ENCODE measurements around the gene TSPAN33. TPM values are rescaled to one million over a fixed set of nuclear protein-coding genes. Genes with fewer than 3 reads are reported as not detected.
"Not testable (repeated sequence)": the region's sequence is repeated elsewhere in the genome, so short reads cannot be mapped to it uniquely, and the experiment has no call there.

Gene TSPAN33
- total RNA-seq, 1 donor from 2014 or later: under 0.01 TPM

- no peak for DNase-seq (ENCODE audit: low read depth in 2 of 2)
These were observed 61.7 kb downstream of the TSPAN33 start for GRCh38 chr7:129205987-129206785.

GRCh38 chr7:129208667-129209066, 64.2 kb downstream of the TSPAN33 start:
- DNase-seq (ENCODE audit: low read depth in 2 of 2): no peak

- no peak for DNase-seq (ENCODE audit: low read depth in 2 of 2)
These were observed 64.8 kb downstream of the TSPAN33 start for GRCh38 chr7:129209067-129209926.

GRCh38 chr7:129210256-129210988, 65.9 kb downstream of the TSPAN33 start:
- peak; percentile 64 to 77 for DNase-seq (ENCODE audit: low read depth in 2 of 2)

GRCh38 chr7:129210989-129211312, 66.4 kb downstream of the TSPAN33 start:
- DNase-seq (ENCODE audit: low read depth in 2 of 2): no peak

GRCh38 chr7:129212126-129212525, 67.6 kb downstream of the TSPAN33 start:
- no peak for DNase-seq (ENCODE audit: low read depth in 2 of 2)

- no peak for DNase-seq (ENCODE audit: low read depth in 2 of 2)
These were observed 68.1 kb downstream of the TSPAN33 start for GRCh38 chr7:129212596-129212995.

GRCh38 chr7:129213828-129214227, 69.3 kb downstream of the TSPAN33 start:
- peak in 1 of 2 donors; percentile 29 for DNase-seq (ENCODE audit: low read depth in 2 of 2)

GRCh38 chr7:129215691-129216090, 71.2 kb downstream of the TSPAN33 start:
- DNase-seq (ENCODE audit: low read depth in 2 of 2): not testable (repeated sequence)

GRCh38 chr7:129216101-129216715, 71.7 kb downstream of the TSPAN33 start:
- DNase-seq (ENCODE audit: low read depth in 2 of 2): not testable (repeated sequence)

GRCh38 chr7:129216821-129217416, 72.4 kb downstream of the TSPAN33 start:
- not testable (repeated sequence) for DNase-seq (ENCODE audit: low read depth in 2 of 2)

GRCh38 chr7:129218514-129219062, 74.1 kb downstream of the TSPAN33 start:
- peak; percentile 81 to 85 for DNase-seq (ENCODE audit: low read depth in 2 of 2)

GRCh38 chr7:129219166-129219565, 74.7 kb downstream of the TSPAN33 start:
- DNase-seq (ENCODE audit: low read depth in 2 of 2): not testable (repeated sequence)

Other genes with a start within 250 kb of the TSPAN33 start
- not detected in 2 replicates for gene KCP, start 234.0 kb upstream of the TSPAN33 start, total RNA-seq
- gene IRF5, start 206.8 kb upstream of the TSPAN33 start, total RNA-seq: under 0.01 TPM in 1 of 2 replicates, not detected in the other
- 39.9 and 40.5 TPM in 2 replicates for gene TNPO3, start 89.6 kb upstream of the TSPAN33 start, total RNA-seq
- 3.1 and 3.4 TPM in 2 replicates for gene SMO, start 43.9 kb downstream of the TSPAN33 start, total RNA-seq
- gene AHCYL2, start 80.3 kb downstream of the TSPAN33 start, total RNA-seq: 6.5 and 6.9 TPM in 2 replicates

All from lung microvascular endothelial cell (primary cell).